Activated CD4-positive, alpha-beta T cell treated with anti-CD3 and anti-CD28 coated beads, Interleukin-2, amount 50 U/mL, for 1 hour (primary cell): ENCODE results near the gene PALLD.
"Not testable (repeated sequence)": the region's sequence is repeated elsewhere in the genome, so short reads cannot be mapped to it uniquely, and the experiment has no call there.

Experiments
- DNase-seq: peaks from one replicate; pipeline ENCODE4 v3.0.0-alpha.2; 2020

PALLD gene

DNA sequence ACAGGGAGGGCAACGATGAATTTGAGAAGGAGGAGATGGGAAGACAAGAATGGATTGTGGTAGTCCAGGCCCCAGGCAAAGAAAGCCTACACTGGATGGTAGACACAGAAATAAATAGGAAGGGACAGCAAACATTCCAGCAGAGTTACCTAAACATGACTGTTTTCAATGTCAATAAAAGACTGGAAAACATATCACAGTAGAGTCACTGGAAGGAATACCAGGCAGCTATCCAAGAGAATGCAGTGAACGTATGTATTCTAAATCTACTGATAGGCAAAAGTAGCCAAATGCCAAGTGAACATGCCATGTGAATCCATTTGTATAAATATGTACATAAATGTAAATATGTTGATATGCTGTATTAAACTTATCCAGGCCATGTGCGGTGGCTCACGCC lies 183.0 kb downstream of the PALLD start:
- no peak for DNase-seq

DNA sequence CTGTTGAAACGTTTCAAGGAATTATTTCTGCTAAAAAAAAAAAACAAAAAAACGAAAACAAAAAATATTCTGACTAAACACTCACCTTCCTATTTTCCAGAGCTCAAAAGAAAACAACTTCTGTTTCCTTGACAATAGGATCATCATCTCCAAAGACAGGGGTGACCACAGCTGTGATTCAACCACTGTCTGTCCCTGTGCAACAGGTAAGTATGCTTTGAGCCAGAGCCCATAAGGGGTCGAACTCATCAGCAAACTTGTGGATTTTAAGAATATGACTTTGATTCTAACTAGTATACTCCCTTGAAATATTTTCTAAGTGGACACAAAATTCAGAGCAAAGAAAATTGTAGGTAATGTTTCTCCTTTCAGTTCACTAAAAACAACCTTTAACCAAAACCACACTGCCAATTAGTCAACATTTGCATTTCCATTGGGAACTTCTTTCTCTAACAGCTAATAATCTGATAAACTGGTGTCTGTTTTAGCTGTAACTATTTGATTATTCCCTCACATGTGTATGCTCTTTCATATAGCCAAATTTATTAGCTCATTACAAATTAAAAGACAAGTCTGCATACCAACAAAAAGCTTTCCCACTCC lies 186.1 kb downstream of the PALLD start:
- DNase-seq = no peak

DNA sequence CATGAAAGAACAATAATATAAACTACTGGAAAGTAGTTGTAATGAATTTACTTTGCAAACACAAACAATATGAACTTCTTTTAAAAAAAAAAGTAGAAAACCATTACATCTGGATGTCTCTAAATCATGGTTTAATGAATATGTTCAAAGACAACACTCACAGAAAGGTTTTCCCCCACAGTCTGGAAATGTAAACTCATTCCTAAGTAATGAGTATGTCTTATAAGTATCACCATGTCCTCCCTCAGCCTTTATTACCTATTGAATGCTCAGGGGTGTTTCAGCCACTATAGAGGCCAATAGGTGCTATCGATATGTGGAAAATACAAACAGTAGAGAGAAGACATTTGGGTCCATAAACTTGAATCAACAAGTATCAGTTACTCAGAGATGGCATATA lies 186.7 kb downstream of the PALLD start:
- no peak for DNase-seq

DNA sequence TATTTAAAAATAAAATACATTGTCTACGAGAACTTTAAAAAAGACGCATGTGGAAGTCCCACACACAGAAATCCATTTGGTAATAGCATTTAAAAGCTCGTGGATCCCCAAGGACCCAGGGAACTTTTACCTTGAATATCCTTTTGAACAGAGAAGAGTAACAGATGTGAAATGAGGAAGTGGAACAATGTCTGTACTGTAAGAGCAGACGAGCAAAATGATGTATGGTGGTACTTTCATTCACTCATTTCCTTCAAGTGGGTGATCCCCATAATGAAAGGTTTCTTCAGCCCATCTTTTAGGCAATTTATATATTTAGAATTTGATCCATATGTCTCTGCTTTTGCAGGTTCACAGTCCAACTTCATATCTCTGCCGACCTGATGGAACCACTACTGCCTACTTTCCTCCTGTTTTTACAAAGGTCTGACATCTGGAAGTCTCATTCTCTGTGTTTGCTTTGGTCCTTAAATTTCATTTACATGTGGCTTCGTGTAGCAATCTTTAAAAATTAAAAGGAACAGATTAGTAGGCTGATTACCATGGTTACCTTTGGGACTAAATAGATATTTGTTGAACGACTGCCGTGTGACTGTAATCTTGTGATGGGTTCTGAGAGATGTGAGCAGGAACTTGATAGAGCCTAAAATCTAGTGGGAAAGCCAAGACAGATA lies 188.4 kb downstream of the PALLD start:
- DNase-seq = no peak

DNA sequence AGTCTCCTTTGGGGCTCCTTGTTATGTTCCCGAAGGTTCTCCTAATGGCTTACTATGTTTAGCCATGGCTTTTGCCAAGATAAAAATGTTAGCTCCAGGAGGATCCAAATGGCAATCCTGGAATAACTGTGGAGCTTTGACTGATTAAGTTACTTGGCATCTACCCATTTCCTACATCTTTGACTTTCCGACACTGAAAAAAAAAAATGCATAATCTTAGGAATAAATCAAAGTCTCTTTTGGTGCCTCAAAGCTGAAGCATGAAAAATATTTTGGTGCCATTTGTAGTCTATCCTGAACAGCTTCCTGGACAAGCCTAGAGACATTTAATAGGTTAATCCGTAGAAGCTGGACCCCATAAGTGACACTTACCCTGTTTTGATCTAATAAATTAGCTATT lies 191.7 kb downstream of the PALLD start:
- DNase-seq = no peak

DNA sequence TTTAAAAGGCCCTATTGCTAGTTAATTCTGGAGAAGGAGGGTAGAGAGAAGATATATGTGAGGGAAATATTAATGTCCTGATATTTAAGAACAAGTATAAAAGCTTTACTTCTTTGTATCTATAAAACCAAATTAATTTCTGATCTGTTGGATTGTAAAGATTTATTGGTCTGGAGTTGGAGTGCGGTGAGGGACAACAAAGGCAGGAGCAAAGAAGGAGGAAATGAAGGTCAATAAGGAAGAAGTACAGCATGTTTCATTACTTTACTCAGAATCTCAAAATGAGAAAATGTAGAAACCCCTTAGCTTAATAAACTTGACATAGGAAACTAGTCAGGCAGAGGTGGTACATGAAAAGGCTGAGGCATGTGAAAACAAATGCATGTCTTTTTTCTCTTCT lies 192.9 kb downstream of the PALLD start:
- no peak for DNase-seq

DNA sequence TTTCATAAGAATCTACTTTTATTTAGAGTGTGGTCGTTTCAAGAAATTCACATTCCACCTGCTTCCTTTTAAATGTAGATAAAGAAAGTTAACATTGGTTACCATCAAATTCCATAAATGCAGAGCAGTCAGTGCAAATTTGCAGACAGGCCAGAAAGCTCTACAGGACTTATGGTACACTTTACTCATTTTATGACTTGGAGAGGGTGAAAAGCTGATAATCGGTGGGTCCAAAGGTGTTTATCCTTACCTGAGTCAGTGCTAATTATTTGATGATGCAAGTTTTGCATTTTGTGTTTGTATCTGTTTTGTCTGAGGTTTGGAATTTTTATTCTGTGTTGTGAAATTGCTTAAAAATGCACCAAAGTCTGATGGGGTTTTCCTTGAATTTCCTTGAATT lies 193.3 kb downstream of the PALLD start:
- no peak for DNase-seq

DNA sequence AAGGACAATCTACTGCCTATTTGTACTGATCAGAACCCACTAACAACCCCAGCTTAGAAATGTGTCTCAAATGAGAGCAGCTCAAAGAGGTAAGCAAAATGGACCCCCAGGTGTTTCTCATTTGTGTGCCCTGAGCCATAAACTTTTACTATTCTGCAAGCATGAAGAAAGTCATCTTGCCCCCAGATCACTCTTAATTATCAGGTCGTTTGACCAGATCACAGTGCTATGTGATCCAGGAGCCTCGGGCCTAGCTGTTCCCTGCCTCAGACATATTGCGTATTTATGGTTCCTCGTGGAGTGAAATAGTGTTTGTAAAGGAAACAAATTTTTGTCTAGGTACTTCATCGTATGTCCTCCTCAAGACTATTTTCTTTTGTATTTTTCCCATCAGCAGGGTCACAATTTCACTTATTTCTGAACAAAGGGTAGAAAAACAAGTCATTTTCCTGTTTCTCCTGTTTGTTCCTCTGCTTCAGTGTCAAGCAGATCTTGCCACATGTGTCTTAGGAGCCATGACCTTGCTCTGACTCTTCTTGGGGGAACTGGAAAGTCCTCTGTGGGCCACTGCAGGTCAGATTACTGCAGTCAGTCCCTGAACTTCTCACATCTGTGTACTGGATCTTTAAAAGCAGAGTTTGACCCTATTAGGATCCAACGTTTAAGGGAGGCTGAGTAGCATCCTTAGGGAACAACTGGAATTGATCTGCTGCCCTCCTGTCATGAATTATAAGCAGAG lies 194.9 kb downstream of the PALLD start:
- no peak for DNase-seq

DNA sequence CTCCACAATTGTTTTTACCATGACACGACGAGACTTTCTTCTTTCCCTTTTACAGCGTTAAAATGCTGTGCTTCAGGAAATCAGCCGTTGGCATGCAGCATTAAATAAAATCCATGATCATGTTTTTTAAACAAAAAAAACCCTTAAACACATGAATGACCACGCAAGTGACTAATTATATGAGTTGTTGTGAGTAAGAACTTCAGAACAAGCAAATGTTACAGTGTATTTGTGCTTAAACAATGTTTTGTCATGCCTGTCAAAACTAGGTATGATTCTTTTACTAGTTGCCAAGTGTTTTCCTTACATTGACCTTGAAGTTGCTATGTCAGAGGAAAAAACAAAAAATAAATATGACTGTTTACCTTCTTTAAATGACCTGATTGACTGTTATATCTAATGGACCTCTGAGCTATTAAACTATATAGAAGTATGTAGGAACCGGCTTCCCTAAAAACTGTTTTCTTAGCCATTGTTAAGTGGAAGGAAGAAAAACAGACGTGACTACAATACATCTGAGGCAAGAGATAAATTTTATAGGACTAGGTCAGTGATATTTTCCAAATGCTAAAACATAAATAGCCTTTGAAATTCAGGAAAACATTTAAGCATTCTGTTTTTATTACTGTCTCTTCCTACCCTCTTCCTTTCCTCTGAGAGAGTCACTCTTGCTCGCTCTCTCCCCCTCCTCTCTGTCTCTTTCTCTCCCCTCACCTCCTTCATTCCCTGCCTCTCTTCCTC lies 197.1 kb downstream of the PALLD start:
- DNase-seq = no peak

DNA sequence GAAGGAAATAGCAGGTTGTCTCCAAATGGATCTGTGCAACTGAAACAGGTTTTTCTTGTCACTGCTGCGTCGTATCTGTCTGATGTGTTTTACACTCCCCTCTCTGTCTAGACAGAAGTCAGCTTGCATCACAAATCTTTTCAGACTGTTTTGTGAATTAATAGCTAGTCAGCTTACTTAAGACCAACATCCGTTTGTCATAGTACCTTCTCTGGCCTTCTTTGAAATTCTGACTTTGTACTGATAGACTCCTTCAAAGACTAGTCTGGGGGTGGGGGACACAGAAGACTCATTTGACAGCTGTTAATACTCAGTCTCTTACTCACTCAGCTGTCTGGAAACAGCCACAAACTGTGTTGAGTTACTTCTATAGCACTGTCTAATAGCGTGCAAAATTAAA lies 197.8 kb downstream of the PALLD start:
- DNase-seq = no peak

DNA sequence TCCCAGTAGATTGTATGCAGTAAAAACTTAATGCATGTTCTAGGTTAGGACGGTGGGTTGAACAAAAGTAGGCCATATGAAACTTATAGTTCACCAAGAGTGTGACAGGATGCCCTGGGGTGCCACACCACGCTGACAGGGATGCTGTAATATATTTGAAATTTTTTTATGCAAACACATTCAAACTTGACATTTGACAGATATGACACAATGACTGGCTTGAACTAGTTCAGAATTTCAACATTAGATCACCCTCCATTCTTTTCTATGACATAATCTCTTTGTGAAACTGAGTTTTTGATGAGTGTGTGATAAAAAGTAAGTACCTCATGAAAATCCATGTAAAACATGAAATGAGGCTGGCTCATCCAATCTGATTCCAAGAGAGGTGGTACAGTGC lies 198.4 kb downstream of the PALLD start:
- DNase-seq = no peak

DNA sequence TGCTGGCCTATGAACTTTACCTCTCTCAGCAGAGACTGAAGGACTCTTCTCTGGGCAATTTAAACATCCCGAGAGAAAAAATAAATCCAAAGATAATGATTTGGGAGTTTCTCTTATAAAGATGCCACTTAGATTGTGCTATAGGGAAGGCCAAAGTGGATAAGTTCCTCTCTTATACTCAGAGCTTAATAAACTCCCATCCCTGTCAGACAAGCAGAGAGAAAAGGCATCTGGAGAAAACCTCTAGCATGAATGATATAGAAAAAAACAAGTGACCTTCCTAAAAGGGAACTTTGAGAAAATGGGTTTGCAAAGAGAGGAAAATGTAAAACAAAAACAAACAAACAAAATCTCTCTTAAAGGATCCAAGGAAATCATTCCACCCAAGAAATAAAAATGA lies 199.4 kb downstream of the PALLD start:
- no peak for DNase-seq

DNA sequence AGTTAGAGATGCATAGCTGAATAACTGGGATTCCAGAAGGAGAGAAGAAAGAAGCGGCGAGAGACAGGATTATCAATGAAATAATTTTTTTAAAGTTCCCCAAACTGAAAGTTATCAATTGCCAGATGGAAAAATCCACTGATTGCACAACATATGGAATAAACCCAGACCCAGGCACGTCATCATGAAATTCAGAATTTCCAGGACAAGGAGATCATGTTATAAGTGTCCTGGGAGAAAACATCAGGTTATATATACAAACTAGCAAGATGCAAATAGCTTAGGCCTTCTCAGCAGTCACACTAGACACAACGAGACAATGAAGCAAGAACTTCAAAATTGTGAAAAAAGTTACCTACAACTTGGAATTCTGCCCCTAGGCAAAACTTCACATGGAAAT lies 200.0 kb downstream of the PALLD start:
- DNase-seq = no peak

DNA sequence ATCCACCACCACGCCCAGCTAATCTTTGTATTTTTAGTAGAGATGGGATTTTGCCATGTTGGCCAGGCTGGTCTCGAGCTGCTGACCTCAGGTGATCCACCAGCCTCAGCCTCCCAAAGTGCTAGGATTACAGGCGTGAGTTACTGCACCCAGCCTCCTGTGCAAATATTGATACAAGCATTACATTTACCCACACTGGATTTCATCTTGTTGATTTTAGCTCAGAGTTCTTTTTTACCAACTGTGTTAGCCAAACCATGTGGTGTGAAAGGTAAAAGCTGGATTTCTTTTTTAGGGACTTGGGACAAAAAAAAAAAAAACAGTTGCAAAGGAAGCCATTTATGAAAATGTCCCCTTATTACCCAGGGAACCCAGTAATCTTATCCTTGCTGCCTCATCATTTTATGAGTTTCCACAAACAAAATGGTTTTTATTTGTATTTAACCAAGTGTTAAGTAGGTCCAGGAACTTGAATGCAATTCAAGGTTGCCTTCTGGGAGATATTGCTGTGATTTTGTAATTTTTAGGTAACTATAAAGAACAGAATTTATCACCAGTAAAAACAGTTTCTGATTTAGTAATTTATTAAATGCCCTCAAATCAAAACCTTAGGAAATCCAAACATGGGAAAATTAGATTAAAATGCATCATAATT lies 202.5 kb downstream of the PALLD start:
- DNase-seq = no peak

DNA sequence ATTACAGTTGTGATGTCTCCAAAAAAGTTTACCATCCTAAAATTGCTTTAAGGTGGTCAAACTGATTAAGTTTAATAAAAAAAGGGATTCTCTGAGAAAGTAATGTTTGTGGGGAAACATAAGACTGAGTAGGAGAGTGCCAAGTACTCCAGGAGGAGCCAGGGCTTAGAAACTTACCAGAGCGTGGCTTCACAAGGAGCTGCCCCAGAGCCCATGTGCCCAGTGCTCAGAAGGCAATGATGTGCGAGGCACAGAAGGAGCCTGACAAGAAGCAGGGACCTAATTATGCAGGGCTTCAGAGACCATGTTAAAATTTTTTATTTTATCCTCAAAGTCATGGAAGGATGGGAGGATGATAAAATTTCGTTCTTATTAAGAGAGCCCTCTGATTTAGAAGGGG lies 204.2 kb downstream of the PALLD start:
- DNase-seq = no peak

DNA sequence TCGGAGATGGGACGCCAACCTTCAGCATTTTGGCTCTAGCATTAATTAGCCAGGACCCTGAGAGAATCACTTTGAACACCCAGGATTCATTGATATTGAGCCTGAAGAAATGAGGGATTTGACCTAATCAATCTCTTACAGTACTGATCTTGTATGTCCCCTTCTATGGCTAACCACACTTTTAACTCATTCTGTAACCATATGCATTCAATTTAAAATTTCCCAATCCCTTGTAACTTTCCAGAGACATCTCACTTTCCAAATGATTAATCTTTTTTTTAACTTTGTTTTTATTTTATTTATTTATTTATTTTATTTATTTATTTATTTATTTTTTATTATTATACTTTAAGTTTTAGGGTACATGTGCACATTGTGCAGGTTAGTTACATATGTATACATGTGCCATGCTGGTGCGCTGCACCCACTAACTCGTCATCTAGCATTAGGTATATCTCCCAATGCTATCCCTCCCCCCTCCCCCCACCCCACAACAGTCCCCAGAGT lies 205.8 kb downstream of the PALLD start:
- not testable (repeated sequence) for DNase-seq

DNA sequence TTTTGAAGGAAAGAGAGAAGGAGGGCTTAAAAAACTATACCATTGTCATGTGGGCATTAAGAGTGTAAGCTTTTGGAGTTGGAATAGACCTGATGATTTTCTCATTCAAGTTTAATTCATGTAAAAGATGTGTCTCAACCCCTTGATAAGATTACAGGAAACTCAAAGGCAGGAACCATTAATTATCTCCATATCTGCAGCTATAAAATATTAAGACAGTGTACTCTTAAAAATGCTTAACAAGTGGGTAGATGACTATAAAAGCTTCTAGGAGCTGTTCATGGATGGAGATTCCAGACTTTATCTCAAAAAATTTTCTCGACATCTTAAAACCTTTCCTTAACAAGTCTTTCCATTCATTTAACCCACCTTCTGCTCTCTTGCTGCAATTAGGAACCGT lies 208.3 kb downstream of the PALLD start:
- no peak for DNase-seq

DNA sequence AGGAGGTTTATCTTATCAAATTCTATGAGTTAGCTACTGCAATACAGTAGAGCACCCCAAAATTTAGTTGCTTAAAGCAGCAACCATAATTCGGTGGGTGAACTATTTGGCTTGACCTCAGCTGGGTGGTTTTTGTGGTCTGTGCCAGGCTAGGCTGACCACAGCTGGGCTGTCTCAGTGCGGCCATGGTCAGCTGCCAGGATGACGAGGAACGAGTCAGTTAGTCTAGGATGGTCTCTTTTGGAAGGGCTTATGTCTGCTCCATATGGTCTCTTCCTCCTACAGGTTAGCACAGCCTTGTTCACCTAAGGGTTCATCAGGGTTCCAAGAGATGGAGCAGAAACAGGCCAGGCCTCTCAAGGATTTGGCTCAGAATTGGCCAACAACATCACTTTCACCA lies 210.4 kb downstream of the PALLD start:
- no peak for DNase-seq

DNA sequence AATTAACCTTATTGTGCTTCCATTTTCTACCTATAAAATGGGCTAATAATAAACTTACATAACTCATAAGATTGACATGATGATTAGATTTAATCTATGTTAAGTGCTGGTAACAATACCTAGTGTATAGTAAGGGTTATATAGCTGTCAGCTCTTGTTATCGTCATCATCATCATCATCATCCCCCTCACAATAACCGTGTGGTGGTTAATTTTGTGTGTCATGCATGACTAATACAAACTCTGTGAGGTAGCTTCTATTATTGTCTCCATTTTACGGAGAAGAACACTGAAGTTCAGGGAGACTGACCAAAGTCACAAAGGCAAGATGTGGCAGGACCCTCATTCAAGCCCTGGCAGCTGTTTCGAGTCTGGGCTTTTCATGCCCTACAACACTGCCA lies 211.3 kb downstream of the PALLD start:
- no peak for DNase-seq

DNA sequence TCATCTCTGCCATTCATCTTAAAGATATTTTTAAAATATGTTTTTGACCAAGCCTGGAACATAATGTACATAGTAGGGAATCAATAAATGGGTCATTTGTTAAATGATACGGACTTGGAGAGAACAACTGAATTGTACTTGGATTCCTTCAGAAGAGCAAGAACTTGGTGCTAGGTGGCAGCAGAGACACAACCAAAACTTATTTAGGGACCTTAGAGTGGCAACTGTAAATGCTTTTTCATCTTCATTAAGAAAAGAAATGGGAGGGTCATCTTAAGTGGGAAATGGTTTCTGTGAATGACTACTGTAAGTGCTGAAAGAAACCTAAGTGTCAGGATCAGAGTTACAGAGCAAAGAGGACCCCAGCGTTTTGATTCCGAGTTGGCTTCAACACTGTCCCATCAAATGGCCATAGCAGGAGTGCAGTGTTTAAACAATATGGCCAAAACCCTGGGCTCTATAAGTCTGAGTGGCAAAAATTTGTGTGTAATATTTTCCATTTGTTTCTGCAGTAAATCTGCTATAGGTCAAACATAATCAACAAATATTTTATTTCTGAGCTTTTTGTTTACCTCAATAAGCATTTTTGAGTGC lies 213.6 kb downstream of the PALLD start:
- no peak for DNase-seq

DNA sequence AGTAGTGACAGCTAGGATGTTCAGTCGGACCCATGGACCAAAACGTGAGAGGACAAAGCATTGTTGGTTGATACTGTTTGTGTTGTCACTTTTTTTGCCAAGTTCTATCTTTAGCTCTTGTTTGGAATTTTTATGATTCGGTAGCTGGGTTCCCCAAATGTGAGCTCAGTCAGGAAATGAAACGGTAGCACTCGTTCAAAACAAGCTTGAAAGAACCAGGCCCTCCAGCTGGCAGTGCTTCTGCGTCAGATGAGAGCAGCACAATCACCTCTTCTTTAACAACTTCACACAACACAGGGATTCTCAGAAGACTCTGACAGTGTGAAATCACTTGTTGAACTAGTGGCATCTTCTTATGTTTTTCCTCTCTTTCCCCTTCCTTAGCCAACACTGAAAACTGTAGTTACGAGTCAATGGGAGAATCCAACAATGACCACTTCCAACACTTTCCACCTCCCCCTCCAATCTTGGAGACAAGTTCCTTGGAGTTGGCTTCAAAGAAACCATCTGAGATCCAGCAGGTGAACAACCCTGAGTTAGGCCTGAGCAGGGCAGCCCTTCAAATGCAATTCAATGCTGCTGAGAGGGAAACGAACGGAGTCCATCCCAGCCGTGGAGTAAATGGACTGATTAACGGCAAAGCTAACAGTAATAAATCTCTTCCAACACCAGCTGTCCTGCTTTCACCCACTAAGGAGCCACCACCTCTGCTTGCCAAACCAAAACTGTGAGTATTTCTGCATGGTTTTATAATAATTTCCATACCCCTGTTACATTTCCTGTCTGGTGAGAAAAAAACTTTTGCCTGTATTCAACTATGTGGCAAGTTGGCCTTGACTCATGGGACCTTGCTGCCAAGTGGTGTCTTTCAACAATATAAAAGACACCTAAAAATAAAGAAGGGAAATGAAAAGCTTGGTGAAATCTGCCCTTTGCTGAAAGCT lies 214.6 kb downstream of the PALLD start:
- no peak for DNase-seq
